NCI-H748 (cell line): ENCODE results near the gene PDZRN4.

Experiments used
- DNase-seq: peaks from one replicate; lab custom pipeline; 2025; ENCODE audit not compliant: unreplicated experiment; lab: John Stamatoyannopoulos, UW

PDZRN4 gene

GRCh38 chr12:41348198-41348597 is 160.1 kb downstream of the PDZRN4 start:
- no peak for DNase-seq

- no peak for DNase-seq
Measured at GRCh38 chr12:41356181-41356580, 168.1 kb downstream of the PDZRN4 start.

DNA sequence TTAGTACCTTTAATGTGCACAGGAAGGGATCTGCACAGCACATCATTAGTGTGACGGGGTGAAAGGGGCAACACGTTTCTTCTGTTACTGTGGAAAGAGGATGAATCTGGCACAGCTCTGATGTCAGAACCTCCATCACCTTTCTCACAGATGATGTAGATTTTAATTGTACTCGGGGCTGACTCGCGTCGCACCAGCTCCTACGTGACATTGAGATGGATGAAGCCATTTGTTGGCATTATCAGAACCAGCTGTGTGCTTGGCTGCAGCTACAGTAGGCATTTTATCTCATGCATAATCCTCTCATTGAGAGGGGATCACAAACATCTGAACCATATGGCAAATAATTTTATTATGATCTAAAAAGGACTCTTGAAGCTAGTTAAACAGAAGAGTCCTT is 173.6 kb downstream of the PDZRN4 start:
- DNase-seq, result no peak

DNA sequence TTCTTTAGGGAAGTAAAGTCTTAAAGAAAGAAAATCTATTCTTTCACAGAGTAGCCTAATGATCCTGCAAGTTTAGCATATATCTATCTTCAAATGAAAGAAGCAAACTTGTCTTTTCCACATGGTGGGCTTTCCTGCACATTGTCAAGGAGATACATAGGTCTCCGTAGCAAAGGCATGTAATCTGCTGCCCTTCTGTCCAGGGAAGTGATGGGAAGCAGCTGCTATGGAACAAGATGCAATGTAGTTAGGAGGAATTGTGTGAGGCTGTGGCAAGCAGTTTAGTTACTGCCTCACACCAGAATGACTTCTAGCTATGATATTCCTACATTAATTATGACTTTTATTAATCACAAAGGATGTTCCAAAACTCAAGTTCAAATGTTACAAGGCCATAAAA is 174.4 kb downstream of the PDZRN4 start:
- no peak for DNase-seq

DNA sequence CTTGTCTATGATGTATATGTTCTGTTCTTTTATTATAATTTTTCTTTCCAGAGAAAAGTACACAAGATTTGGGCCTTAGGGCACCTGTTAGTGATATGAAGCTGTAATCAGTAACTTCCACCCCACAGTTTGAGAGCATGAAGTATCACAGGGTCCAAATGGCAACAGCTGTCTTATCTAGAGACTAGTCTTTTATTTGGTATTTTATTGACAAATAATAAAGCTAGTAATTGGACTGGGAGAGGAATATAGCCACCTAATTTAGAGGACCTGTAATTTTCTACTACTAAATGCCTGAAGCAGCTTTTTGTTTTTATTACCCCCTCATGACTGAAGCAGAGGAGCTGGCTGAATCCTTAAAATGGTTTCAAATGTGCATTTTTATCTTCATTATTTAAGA is 174.8 kb downstream of the PDZRN4 start:
- DNase-seq, result no peak

GRCh38 chr12:41364211-41364610 is 176.1 kb downstream of the PDZRN4 start:
- DNase-seq, result no peak

DNA sequence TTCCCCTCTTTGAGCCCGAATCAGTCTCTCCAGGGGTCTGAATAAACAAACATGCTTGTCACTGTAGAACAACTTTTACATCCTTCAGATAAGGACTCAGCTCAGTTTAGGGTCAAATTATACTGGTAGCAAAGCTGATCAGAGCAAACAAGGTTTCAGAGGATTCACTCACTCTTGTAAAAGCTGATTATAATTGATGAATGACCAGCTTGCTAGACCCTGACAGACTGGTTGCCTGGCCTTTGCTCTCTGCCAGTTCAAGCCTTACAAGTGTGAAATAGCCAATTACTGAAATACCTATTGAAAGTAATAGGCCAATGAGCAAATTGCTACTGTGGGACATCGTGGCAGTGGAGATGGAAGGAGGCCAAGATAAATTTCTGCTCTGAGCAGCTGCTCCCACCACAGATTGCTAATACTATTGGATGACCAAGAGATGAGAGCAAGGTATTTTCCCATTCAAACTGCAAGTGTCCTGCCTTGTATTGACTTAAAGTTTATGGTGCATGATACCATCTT is 177.6 kb downstream of the PDZRN4 start:
- peak; percentile 95 for DNase-seq

DNA sequence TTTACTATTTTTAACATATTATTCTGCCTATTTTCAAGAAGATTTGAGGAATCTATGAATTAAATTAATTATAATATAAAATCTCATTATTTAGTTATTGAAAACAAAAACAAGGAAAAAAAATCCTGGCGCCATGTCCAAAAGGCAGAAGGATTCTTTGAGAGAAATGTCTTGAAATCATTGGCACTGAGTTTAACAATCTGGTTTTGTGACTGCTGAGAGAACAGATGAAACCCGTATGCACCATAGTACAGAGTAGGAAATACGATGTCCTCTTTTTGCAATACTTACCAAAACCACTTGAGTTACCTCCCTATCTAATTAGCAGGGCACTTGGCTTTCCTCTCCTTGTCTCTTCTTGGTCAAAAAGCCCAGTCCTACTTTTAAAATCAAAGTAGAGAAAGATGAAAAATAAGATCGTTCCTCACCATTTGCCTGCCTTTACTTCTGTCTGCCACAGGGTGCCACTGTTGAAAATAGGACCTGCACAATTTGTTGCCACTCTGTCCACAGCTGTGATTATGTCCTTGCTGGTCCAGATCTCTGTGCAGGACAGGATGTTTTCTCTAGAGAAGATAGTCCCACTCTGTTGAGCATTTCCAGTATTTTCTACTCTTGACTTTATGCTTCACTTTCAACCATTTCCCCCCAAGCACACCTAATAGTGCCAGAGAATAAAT is 179.7 kb downstream of the PDZRN4 start:
- peak; percentile 69 for DNase-seq

- DNase-seq, result no peak
Measured at GRCh38 chr12:41380878-41381277, 192.8 kb downstream of the PDZRN4 start.

DNA sequence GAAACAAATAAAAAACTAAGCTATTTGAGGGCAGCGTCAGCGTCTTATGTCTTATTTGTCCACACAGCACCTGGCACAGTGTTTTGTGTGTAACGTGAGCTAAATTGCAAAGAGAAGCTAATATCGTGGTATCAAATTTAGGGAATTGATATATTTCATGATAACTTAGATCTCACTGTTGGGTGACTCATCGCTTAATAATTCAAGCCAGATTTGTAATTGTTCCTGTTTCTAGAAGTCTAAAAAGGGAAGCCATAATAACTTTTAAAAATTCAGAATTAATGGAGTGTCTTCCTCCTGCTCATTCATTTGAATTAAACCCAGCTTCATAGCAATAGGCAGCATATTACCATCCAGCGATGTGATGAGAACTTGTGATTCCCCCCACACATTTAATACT is 214.7 kb downstream of the PDZRN4 start:
- DNase-seq, result no peak

DNA sequence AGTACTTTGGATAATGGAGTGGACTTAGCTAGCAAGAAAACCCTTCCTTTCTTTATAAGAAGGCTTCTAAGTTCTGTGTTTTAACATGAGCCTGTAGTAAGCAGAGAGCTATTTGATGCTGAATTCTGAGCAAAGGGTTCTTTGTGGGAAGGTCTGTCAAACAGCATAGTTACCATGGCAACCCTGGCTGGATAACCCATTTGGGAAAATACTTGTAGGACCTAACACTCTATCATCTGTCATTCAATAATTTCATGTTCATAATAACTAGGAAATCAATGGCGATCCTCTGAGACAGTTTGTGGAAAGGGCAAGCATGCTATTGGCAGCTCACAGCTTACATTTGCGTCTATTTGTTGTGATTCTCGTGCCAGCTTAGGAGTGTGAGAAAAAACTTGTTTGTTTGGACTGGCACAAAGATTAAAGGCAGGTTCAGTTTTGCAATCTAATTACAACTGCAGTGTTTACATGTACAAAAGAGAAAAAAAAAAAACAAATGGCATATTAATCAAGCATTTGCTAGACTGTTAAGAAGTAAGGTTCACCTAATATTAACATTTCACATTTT is 219.2 kb downstream of the PDZRN4 start:
- DNase-seq, result peak; percentile 68

DNA sequence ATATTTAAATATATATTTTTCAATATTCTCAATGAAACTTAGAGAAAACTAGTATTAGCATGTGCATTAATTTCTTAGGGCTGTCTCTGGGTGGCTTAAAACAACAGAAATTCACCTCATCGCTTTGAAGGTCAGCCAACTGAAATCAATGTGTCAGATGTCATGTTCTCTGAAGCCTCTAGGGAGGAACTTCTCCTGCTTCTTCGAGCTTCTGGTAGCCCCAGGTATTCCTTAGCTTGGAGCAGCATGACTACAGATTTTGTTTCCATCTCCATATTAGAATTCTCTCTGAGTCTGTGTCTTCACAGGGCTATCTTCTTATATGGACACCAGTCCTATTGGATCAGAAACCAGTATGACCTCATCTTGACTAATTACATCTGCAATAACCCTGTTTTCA is 221.5 kb downstream of the PDZRN4 start:
- no peak for DNase-seq

GRCh38 chr12:41418586-41418985 is 230.5 kb downstream of the PDZRN4 start:
- no peak for DNase-seq

- peak; percentile 34 for DNase-seq
Measured at GRCh38 chr12:41419131-41419893, 231.2 kb downstream of the PDZRN4 start.

- no peak for DNase-seq
Measured at GRCh38 chr12:41424651-41425050, 236.5 kb downstream of the PDZRN4 start.

GRCh38 chr12:41433460-41433859 is 245.3 kb downstream of the PDZRN4 start:
- DNase-seq, result no peak

DNA sequence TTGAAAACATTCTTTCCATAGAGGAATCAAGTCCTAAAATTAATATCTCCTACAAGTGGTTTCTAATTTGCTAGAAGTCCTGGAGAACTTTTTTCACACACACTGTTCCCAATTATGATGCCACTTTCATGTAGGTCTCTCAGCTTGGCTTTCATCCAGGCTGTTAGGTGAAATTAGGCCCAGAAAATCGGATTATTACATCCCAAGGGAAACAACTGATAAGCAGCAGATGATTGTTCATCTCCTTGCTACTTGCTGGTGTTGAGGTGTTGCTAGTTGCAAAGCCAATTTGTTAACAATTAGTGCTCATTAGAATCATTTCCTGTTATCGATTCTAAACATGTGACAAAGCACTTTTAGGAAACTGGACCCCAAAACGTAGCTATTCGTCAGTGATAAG is 248.0 kb downstream of the PDZRN4 start:
- DNase-seq, result peak; percentile 57

DNA sequence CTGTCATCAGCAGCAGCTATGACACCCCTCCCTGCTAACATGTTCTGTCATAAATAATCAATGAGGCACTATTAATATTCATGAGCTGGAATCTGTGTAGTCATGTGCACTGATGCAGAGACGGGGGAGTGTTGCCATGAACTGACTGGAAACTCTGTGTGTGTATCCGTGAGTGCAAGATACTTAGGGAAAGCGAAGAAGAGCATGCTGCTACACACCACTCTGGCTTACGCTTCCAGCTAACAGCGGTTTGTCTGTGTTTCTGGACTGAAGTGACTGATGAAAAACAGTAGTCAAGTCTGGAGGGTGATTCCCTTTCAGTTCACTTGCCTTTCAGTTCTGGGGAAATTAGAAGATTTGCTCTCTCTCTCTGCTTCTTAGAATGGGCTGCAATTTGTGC is 249.4 kb downstream of the PDZRN4 start:
- peak; percentile 40 for DNase-seq

DNA sequence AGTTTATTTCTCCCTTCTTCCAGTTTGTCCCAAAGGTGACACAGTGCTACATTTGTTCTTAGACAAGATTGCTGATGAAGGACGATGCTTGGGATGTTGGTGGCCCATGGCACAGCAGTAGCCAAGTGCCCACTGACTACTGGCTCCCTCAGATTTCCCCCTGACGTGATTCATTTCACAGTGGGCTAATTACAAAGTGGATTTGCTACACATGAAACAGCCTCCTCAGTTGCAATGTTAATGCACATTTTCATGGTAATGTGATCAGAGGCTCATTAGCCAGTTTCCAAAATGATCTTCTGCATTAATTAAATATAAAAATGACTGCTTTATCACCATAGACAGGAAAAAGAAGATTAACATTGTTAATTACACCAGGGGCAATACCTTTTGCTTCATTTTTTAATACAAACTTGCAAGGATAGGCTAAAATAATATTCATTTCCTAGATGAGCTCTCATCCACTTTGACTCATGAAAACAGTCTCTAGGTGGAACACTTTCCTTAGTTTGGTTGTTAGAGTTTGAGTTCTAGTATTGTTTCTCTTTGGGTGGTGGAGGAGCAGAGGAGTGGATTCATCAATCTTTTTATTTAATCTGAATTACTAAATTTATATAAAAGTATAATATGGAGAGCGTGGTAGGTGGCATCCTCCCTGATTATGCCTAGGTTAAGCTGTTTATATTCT is 250.9 kb downstream of the PDZRN4 start:
- DNase-seq, result no peak

GRCh38 chr12:41439801-41440200 is 251.7 kb downstream of the PDZRN4 start:
- DNase-seq, result no peak

- DNase-seq, result no peak
Measured at GRCh38 chr12:41441180-41441579, 253.1 kb downstream of the PDZRN4 start.

DNA sequence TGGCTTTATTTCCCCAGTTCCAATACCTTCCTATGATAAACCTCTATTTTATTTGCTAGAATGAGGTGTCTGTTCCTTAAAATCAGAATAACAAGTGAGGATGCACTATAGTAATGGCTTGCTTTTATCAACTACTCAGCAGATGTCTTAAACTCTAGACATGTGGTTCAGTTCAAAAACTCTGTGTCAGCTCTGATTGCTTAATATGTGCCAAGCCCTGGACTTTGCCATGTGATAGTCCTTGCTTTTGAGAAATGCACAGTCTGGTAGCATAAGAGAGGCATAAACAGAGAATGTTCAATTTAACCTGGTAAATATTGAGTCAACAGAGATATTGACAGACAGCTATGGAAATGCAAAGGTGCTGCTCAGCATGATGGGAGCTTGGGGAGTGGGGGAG is 254.8 kb downstream of the PDZRN4 start:
- no peak for DNase-seq
